Activated naive CD4-positive, alpha-beta T cell treated with anti-CD3 and anti-CD28 coated beads, Interleukin-2, amount 50 U/mL, for 72 hours (primary cell): Measurements from ENCODE around the gene PTGES. TPM values are rescaled to one million over a fixed set of nuclear protein-coding genes. Genes with fewer than 3 reads are reported as not detected.

Experiments
- ATAC-seq, 2 donors: fragments of 150-1000 bp; cut with Tn5 transposase; 2 replicates each; pipeline ENCODE4 v1.10.0; 2021; ENCODE audit warnings: mild to moderate bottlenecking in 2 of 2, moderate library complexity in 2 of 2
- DNase-seq, 2 donors: peaks; one replicate each; pipeline ENCODE4 v3.0.0; 2021 to 2022; ENCODE audit warnings: low spot score in 2 of 2
- H3K27ac Mint-ChIP-seq, 2 donors: one replicate each; pipeline ENCODE4 v1.8.0; 2022; ENCODE audit warnings: mild to moderate bottlenecking in 2 of 2, mixed read lengths in 2 of 2
- H3K36me3 Mint-ChIP-seq, 2 donors: one replicate each; pipeline ENCODE4 v1.8.0; 2022; ENCODE audit warnings: mixed read lengths in 2 of 2
- H3K9me3 Mint-ChIP-seq, 2 donors: one replicate each; pipeline ENCODE4 v1.8.0; 2022; ENCODE audit warnings: mixed read lengths in 2 of 2
- total RNA-seq, 2 donors: library from RNA; stranded (reverse); gene quantifications; one replicate each; pipeline ENCODE4 v1.2.3, GENCODE V29; 2022

Gene PTGES
- total RNA-seq, 2 donors from 2014 or later: 0.41 TPM; not detected in 1

- Mint-ChIP-seq H3K36me3 (no peaks in the 10 kb centered on the region), H3K9me3 (no peaks in the 10 kb centered on the region), H3K27ac (no peak overlapping the region)
- DNase-seq (no peak), ATAC-seq (no peak)
Measured at GRCh38 chr9:129694243-129694646, 58.6 kb downstream of the PTGES start.

- DNase-seq: no peak
- H3K36me3 Mint-ChIP-seq: no peaks in the 10 kb centered on the region
- H3K27ac Mint-ChIP-seq: no peak overlapping the region
- ATAC-seq: no peak
- no peaks in the 10 kb centered on the region for H3K9me3 Mint-ChIP-seq
Measured at GRCh38 chr9:129693741-129694140, 59.1 kb downstream of the PTGES start.

- H3K9me3 Mint-ChIP-seq: no peaks in the 10 kb centered on the region
- no peak for DNase-seq
- ATAC-seq: no peak
- H3K36me3 Mint-ChIP-seq: no peaks in the 10 kb centered on the region
- H3K27ac Mint-ChIP-seq: no peak overlapping the region
Measured at GRCh38 chr9:129692534-129692933, 60.3 kb downstream of the PTGES start.

Other genes starting within 250 kb of the PTGES start
- under 1 TPM in 1 of 2 donors, not detected in 1; 0.41 TPM for gene C9orf50, start 131.9 kb downstream of the PTGES start, total RNA-seq
- 10 to 100 TPM; 47.5 to 56.4 TPM for gene NTMT1, start 126.9 kb downstream of the PTGES start, total RNA-seq
- 10 to 100 TPM; 16.3 to 17.6 TPM for gene ASB6, start 110.9 kb downstream of the PTGES start, total RNA-seq
- gene PRRX2, start 87.4 kb downstream of the PTGES start, total RNA-seq: 1 to 10 TPM in 1 of 2 donors, not detected in 1; 1.7 TPM
- 10 to 100 TPM; 17.2 to 29.7 TPM for gene TOR1B, start 50.1 kb upstream of the PTGES start, total RNA-seq
- 10 to 100 TPM; 33.4 to 48.6 TPM for gene TOR1A, start 71.1 kb upstream of the PTGES start, total RNA-seq
- gene C9orf78, start 82.2 kb upstream of the PTGES start, total RNA-seq: 10 to 100 TPM; 43.9 to 58.4 TPM
- 10 to 100 TPM; 50.7 to 58.5 TPM for gene USP20, start 82.4 kb upstream of the PTGES start, total RNA-seq